T-helper 9 cell (primary cell): ENCODE data around the gene DENND2A.
"Not testable (repeated sequence)": the region's sequence is repeated elsewhere in the genome, so short reads cannot be mapped to it uniquely, and the experiment has no call there.

ENCODE experiments used
- DNase-seq: peaks from one replicate; pipeline ENCODE4 v3.0.0-alpha.2; 2020
- total RNA-seq, 2 donors: gene quantifications; one replicate each; lab custom pipeline; 2026; lab: John Stamatoyannopoulos, UW

The DENND2A gene
- 0 reads per million in 2 donors for total RNA-seq

GRCh38 chr7:140640727-140641523, at the start of gene DENND2A:
Gene DENND2A (minus strand): TSS chr7:140640813. CDS start chr7:140602397, 38,416 bp downstream.
- no peak for DNase-seq

- DNase-seq: no peak
These were observed 48.9 kb upstream of the DENND2A start for GRCh38 chr7:140689199-140690152.

- DNase-seq: no peak
These were observed 47.7 kb upstream of the DENND2A start for GRCh38 chr7:140688341-140688740.

- DNase-seq: no peak
These were observed 46.3 kb upstream of the DENND2A start for GRCh38 chr7:140686921-140687320.

GRCh38 chr7:140685407-140686087, 44.9 kb upstream of the DENND2A start:
- no peak for DNase-seq

GRCh38 chr7:140684066-140684950, 43.7 kb upstream of the DENND2A start:
- no peak for DNase-seq

- DNase-seq: no peak
These were observed 43.0 kb upstream of the DENND2A start for GRCh38 chr7:140683657-140684056.

- no peak for DNase-seq
These were observed 41.2 kb upstream of the DENND2A start for GRCh38 chr7:140681766-140682165.

GRCh38 chr7:140680886-140681285, 40.3 kb upstream of the DENND2A start:
- no peak for DNase-seq

- no peak for DNase-seq
These were observed 38.6 kb upstream of the DENND2A start for GRCh38 chr7:140679186-140679585.

- DNase-seq: no peak
These were observed 38.2 kb upstream of the DENND2A start for GRCh38 chr7:140678816-140679130.

- no peak for DNase-seq
These were observed 37.6 kb upstream of the DENND2A start for GRCh38 chr7:140678081-140678815.

- DNase-seq: no peak
These were observed 36.9 kb upstream of the DENND2A start for GRCh38 chr7:140677496-140677895.

- not testable (repeated sequence) for DNase-seq
These were observed 36.3 kb upstream of the DENND2A start for GRCh38 chr7:140676956-140677355.

GRCh38 chr7:140676306-140676705, 35.7 kb upstream of the DENND2A start:
- no peak for DNase-seq

- DNase-seq: no peak
These were observed 35.1 kb upstream of the DENND2A start for GRCh38 chr7:140675726-140676125.

- no peak for DNase-seq
These were observed 34.5 kb upstream of the DENND2A start for GRCh38 chr7:140674899-140675701.

GRCh38 chr7:140674356-140674800, 33.8 kb upstream of the DENND2A start:
- DNase-seq: no peak

GRCh38 chr7:140673774-140674155, 33.2 kb upstream of the DENND2A start:
- DNase-seq: no peak

- peak; percentile 37 for DNase-seq
These were observed 32.6 kb upstream of the DENND2A start for GRCh38 chr7:140673063-140673773.
